Body of pancreas (tissue), 4 donors: ENCODE results near the gene LRP2.

Experiments
- CTCF ChIP-seq, 7 experiments: fragments of 450-650 bp in 4 of 7; fragments of 200-600 bp in 3 of 7; sonication (generic) in 3 of 7; IDR thresholded peaks; one replicate each; pipeline ENCODE4 v1.5.1; 2016 to 2019; ENCODE audit warnings: antibody characterized with exemption in 7 of 7
- POLR2A ChIP-seq, 3 donors: fragments of 450-650 bp; IDR thresholded peaks; one replicate each; pipeline ENCODE4 v1.6.1; 2016; ENCODE audit warnings: antibody characterized with exemption in 3 of 3, mild to moderate bottlenecking in 2 of 3

- TF ChIP-seq CTCF (IDR thresholded peaks at IDR 0.05) (no peak), POLR2A (IDR thresholded peaks at IDR 0.05) (no peak)
Observed at GRCh38 chr2:169136885-169137534, 225.3 kb downstream of the LRP2 start.
